ENCODE measurements around the gene PPP6R3.
A peak's percentile ranks its signal among the peaks of the same experiment; 100 is the strongest.

The PPP6R3 gene

DNA sequence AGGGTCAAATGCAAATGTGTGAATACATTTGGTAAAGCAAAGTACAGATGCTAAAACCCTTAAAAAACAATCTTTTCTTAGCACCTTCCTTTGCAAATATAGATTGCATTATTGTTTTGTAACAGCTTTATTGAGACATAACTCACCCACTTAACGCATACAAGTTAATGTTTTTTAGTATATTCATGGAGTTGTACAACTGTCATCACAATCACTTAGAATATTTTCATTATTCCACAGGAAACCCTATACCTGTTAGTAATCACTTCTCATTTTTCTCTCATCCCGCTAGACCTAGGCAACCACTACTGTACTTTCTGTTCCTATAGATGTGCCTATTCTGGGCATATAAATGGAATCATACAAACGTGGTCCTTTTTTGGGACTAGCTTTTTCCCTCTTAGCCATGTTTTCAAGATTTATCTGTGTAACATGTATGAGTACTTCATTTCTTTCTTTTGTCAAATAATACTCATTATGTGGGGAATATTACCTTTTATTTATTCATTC lies 34.7 kb downstream of the PPP6R3 start:
- no peak for DNase-seq (ENCODE audit: low spot score)

DNA sequence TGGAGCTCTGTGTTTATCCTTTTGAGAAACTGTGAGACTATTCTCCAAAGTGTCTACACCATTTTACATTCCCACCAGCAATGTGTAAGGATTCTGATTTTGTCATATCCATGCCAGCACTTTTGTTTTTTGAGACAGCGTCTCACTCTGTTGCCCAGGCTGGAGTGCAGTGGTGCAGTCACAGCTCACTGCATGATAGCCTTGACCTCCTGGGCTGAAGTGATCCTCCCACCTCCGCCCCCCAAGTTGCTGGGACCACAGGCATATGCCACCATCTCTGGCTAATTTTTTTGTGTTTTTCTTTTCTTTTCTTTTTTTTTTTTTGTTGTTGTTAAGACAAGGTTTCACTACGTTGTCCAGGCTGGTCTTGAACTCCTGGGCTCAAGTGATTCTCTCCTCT lies 35.3 kb downstream of the PPP6R3 start:
- DNase-seq (ENCODE audit: low spot score): no peak

DNA sequence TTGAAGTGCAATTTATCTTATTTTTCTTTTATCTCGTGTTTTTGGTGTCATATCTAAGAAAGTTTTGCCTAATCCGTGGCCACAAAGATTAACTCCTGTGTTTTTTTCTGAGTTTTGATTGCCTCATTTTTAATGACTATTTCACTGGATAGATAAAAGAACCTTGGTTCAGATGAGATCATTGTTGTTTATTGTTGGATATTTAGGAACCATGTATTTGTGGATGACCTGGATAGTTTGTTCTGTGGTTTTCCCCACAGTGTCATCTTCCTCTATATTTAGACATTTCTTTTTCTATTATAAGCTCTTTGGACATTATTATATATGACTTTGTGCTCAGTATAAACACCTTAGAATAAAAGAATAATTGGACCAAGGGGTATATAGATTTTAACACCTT lies 37.2 kb downstream of the PPP6R3 start:
- DNase-seq (ENCODE audit: low spot score): no peak

- no peak for DNase-seq (ENCODE audit: low spot score)
Observed at GRCh38 chr11:68498321-68498720, 37.8 kb downstream of the PPP6R3 start.

DNA sequence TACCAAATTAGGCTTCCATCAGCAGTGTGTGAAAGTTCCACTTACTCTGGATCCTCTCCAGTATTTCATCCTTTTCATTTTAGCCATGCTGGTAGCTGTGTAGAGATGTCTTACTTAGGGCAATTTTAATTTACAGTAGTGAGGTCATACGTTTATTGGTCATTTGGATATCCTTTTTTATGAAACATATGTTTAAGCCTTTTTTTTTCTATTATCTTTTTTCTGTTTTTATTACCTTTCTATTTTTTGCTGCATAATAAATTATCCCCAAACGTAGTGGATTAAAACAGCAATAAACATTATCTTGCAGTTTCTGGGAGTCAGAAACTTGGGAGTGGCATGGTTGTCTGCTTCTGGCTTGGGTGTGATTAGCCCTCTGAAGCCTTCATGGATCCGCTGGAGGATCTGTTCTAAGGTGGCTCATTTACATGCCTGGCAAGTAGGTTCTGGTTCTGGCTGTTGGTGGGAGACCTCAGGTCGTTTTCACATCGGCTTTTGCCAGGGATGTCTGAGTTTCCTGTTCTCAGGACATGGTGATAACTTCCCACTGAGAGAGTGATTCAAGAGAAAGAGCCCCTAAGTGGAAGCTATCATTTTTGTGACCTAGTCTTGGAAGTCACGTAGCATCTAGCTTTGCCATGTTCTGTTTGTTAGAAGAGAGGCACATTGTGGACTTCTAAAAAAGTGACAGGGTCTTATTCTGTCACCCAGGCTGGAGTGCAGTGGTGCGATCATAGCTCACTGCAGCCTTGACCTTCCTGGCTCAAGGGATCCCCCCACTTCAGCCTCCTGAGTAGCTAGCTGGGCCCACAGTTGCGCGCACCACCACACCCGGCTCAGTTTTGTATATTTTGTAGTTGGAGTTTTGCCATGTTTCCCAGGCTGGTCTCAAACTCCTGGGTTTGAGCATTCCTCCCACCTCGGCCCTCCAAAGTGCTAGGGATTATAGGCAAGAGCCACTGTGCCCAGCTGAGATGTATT lies 38.6 kb downstream of the PPP6R3 start:
- DNase-seq (ENCODE audit: low spot score): no peak

DNA sequence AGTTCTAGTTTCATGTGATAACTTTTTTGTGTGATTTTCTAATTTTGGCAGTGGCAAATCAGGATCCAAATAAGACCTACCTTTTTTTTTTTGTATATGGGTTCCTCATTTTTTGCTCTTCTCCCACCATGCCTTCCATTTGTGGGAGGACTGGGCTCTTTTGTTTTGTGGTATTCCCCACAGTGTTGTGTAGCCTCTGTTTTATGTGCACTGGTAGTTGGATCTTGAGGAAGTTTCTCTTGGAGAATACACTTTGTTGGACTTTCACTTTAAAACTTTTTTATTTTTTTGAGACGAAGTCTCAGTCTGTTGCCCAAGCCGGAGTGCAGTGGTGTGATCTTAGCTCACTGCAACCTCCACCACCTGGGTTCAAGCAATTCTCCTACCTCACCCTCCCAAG lies 39.7 kb downstream of the PPP6R3 start:
- no peak for DNase-seq (ENCODE audit: low spot score)

- DNase-seq (ENCODE audit: low spot score): no peak
Observed at GRCh38 chr11:68501813-68502212, 41.3 kb downstream of the PPP6R3 start.

GRCh38 chr11:68503251-68503687 lies 42.7 kb downstream of the PPP6R3 start:
- DNase-seq (ENCODE audit: low spot score): no peak

GRCh38 chr11:68503792-68504191 lies 43.2 kb downstream of the PPP6R3 start:
- DNase-seq (ENCODE audit: low spot score): no peak

DNA sequence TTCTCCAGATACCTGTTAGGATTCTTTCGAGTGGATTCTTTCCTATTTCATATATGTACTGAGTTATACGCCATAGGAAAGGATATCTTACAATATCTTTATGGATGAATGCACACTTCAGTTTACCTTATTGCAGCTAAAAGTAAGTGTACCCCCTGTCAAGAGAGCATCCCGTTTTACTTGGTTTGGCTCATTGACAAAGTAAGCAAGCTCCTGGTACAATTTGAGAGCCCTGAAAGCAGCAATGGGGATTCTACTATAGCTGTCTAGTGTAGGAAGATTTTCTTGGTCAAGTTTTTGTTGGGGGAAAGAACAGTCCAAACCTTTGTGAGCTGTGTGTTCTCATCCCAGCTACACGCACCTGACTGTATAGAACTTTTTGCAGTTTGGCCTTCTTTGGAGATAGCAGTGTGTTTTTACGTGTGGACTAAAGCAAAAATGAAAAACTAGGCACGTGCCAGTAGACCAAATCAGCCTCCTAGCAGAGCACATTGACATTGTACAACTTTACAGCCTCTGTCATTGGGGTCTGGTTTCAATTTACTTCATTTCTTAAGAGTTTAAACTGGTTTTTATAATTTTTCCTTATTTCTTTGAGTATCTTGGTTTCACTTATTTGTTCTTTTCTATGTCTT lies 44.0 kb downstream of the PPP6R3 start:
- no peak for DNase-seq (ENCODE audit: low spot score)

DNA sequence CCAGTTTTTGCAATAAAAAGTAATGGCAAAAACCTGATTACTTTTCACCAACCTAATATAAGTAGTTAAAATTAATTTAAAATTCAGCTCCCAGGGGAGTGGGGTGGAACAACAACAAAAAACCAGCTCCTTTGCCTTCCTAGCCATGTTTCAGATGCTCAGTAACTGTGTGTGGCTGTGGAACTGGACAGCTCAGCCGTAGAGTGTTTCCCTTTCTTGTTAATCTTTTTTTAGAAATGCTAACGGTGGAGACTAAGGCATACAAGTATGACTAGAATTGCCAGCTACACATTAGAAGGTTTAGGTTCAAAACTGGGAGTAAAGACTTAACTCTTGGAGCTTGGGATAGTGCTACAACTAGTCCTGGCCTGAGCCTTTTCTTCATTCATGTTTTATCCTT lies 45.0 kb downstream of the PPP6R3 start:
- DNase-seq (ENCODE audit: low spot score): no peak

GRCh38 chr11:68506908-68507307 lies 46.4 kb downstream of the PPP6R3 start:
- no peak for DNase-seq (ENCODE audit: low spot score)

DNA sequence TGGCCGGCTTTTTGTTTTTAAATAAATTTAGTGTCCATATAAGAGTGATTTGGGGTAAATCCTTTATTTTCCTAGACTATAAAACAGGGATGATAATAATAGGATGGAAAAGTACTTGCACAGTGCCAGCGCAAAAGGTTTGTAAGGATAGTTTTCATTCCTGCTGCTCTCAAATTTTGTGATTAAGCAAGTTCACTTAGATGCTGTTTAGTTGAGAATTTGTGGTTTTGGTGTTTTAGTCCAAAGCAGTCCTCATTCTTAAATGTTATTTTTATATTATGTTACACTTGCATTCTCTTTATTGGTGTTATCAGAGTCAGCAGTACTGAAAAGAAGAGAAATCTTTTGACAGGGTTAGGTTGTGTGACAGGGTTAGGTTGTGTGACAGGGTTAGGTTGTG lies 47.9 kb downstream of the PPP6R3 start:
- no peak for DNase-seq (ENCODE audit: low spot score)

GRCh38 chr11:68509066-68509465 lies 48.5 kb downstream of the PPP6R3 start:
- DNase-seq (ENCODE audit: low spot score): no peak

DNA sequence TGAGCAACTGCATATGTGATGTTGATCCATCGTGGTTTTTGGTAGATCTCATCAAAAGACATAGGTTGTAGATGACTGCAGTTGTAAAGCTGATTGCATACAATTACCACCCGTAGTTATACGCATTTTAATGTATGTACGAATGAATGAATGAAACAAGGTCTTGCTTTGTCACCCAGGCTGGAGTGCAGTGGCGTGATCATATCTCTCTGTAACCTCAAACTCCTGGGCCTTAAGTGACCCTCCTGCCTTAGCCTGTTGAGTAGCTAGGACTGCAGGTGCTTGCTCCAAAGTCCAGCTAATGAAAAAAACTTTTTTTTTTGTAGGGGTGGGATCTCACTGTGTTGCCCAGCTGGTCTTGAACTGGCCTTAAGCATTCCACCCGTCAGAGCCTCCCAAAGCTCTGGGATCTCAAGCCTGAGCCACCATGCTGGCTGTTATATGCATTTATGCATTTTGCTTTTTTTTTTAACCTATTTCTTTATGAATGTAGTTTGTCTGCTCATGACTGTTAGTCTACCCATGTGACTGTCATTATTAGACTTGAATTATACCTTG lies 53.5 kb downstream of the PPP6R3 start:
- DNase-seq (ENCODE audit: low spot score): no peak

GRCh38 chr11:68517121-68517741 lies 56.7 kb downstream of the PPP6R3 start:
- DNase-seq (ENCODE audit: low spot score): no peak

- no peak for DNase-seq (ENCODE audit: low spot score)
Observed at GRCh38 chr11:68518191-68518590, 57.6 kb downstream of the PPP6R3 start.

DNA sequence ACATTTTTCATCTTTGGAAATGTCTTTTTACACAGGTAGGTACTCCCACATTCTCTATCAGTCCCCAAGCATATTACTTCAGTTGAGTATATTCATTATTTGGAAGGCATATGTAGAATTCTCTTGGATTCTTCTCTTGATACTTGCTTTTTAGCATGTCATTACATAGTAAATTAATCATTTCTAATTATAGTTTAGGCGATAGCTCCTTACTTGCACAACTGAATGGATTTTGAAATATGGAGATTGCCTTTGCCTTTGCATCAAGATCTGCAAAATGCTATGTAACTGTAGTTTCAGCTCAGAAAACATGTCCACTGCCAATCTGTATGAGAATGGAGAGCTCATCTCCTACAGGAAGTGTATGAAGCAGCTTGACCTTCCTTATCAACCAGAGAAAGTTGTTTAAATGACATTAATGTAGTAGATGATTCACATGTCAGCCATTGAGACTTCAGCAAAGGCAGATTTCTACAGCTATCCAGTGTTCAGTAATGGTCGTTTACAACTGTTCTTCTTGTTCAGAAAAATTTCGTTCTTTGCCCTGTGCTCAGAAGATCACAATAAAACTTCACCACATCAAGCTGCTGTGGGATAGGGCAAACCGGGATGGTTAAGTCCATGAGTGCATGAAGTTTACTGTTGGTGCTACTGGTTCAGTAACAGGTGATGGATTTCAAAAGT lies 61.6 kb downstream of the PPP6R3 start:
- no peak for DNase-seq (ENCODE audit: low spot score)

DNA sequence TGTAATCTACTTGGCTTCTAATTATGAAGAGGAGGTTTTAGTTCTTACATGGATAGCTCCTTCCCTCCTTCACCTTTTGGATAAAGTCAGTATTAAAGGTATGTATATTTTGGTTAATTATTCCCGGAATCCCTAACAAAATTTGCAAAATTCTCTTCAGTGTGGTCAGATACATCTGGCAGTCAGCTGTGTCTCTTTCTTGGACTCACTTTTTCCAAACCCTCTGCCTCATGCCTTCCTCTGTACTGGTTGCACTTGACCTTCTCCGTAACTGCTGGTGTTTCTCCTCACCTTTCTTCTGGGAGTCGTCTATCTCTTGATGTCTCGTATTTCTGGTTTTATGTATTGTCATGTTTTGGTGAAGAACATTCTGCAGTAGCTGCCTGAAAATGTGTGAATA lies 62.5 kb downstream of the PPP6R3 start:
- DNase-seq (ENCODE audit: low spot score): no peak

GRCh38 chr11:68523743-68524142 lies 63.2 kb downstream of the PPP6R3 start:
- DNase-seq (ENCODE audit: low spot score): no peak

GRCh38 chr11:68524213-68524612 lies 63.7 kb downstream of the PPP6R3 start:
- no peak for DNase-seq (ENCODE audit: low spot score)

- DNase-seq (ENCODE audit: low spot score): peak; percentile 18
Observed at GRCh38 chr11:68524681-68525080, 64.1 kb downstream of the PPP6R3 start.
